Keratinocyte (primary cell): ENCODE data around the gene TMEM18. TPM values are rescaled to one million over a fixed set of nuclear protein-coding genes. Genes with fewer than 3 reads are reported as not detected.

Source experiments
- DNase-seq: peaks from one replicate; pipeline ENCODE4 v3.0.0-alpha.2; 2011; ENCODE audit warnings: low read depth, missing footprints, low spot score
- FAIRE-seq: peaks from 2 replicates; lab custom pipeline; 2011; peaks lifted over from hg19 to GRCh38; lab: Jason Lieb, UNC
- H2AFZ ChIP-seq: 2 replicates; pipeline ENCODE4 v1.6.0; 2012; ENCODE audit warnings: low read length, control low read depth, inconsistent platforms; ENCODE audit not compliant: control insufficient read depth
- H3K27ac ChIP-seq: 2 replicates; pipeline ENCODE4 v1.5.1; 2011; ENCODE audit warnings: low read length; ENCODE audit not compliant: control insufficient read depth, insufficient read depth
- H3K27me3 ChIP-seq: 3 replicates; pipeline ENCODE4 v1.6.0; 2011; ENCODE audit warnings: low read length; ENCODE audit not compliant: control insufficient read depth, insufficient read depth; ENCODE audit errors: extremely low read depth
- H3K36me3 ChIP-seq, 2 experiments: 2 replicates in 1 of 2; 3 replicates in 1 of 2; pipeline ENCODE4 v1.5.1; 2011; ENCODE audit warnings: low read length in 2 of 2, mild to moderate bottlenecking in 1 of 2; ENCODE audit not compliant: control insufficient read depth in 2 of 2, insufficient read depth in 2 of 2; ENCODE audit errors: extremely low read depth in 1 of 2
- H3K4me1 ChIP-seq: 3 replicates; pipeline ENCODE4 v1.5.1; 2011; ENCODE audit warnings: low read length; ENCODE audit not compliant: control insufficient read depth, insufficient read depth; ENCODE audit errors: extremely low read depth
- H3K4me2 ChIP-seq: 3 replicates; pipeline ENCODE4 v1.6.0; 2011; ENCODE audit warnings: low read depth, low read length; ENCODE audit not compliant: control insufficient read depth, insufficient read depth; ENCODE audit errors: extremely low read depth
- H3K4me3 ChIP-seq, 3 experiments: fragments of 200-600 bp in 1 of 3; sonication (generic) in 1 of 3; 2 replicates in 2 of 3; 3 replicates in 1 of 3; pipeline ENCODE4 v1.5.1; 2011 to 2016; ENCODE audit warnings: low read length in 3 of 3, mild to moderate bottlenecking in 3 of 3, control low read depth in 2 of 3, inconsistent platforms in 1 of 3, low read depth in 1 of 3, mixed read lengths in 1 of 3, mixed run types in 1 of 3, moderate library complexity in 1 of 3; ENCODE audit not compliant: control insufficient read depth in 2 of 3, insufficient read depth in 2 of 3; ENCODE audit errors: extremely low read depth in 1 of 3
- H3K79me2 ChIP-seq: 2 replicates; pipeline ENCODE4 v1.6.0; 2012; ENCODE audit warnings: low read length; ENCODE audit not compliant: control insufficient read depth, insufficient read depth
- H3K9ac ChIP-seq: 3 replicates; pipeline ENCODE4 v1.6.0; 2011; ENCODE audit warnings: low read length; ENCODE audit not compliant: control insufficient read depth, insufficient read depth; ENCODE audit errors: extremely low read depth
- H3K9me1 ChIP-seq: 3 replicates; pipeline ENCODE4 v1.6.0; 2011; ENCODE audit warnings: low read length; ENCODE audit not compliant: control insufficient read depth, insufficient read depth; ENCODE audit errors: extremely low read depth
- H3K9me3 ChIP-seq: 2 replicates; pipeline ENCODE4 v1.5.1; 2012; ENCODE audit warnings: low read depth, low read length; ENCODE audit not compliant: control insufficient read depth
- H4K20me1 ChIP-seq: 3 replicates; pipeline ENCODE4 v1.6.0; 2011; ENCODE audit warnings: low read length; ENCODE audit not compliant: control insufficient read depth, insufficient read depth; ENCODE audit errors: extremely low read depth
- CTCF ChIP-seq, 3 experiments: IDR thresholded peaks in 1 of 3; conservative IDR thresholded peaks in 1 of 3; optimal IDR thresholded peaks in 1 of 3; 2 replicates in 2 of 3; 3 replicates in 1 of 3; pipeline versions ENCODE3 to v1.5.1; 2011; ENCODE audit warnings: low read length in 3 of 3, mild to moderate bottlenecking in 3 of 3, moderate library complexity in 2 of 3, control low read depth in 1 of 3, inconsistent platforms in 1 of 3; ENCODE audit not compliant: insufficient read depth in 2 of 3; ENCODE audit errors: extremely low read depth in 1 of 3
- EZH2 ChIP-seq: IDR thresholded peaks from one replicate; pipeline ENCODE4 v1.6.1; 2012; ENCODE audit warnings: inconsistent platforms, mild to moderate bottlenecking, low read length, moderate library complexity
- dilution Hi-C: fragments of 300-500 bp; cut with MboI; formaldehyde crosslinking; loops from one replicate; pipeline ENCODE4 v1.7.0; 2020; ENCODE audit warnings: low sequenced_read_pairs; ENCODE audit not compliant: extremely low pct_ligation_motif_present
- polyA plus RNA-seq, 5 experiments: library from polyadenylated mRNA; depleted of rRNA in 3 of 5; stranded (reverse) in 3 of 5; stranded (forward) in 1 of 5; unstranded in 1 of 5; fragments of >200 nt; gene quantifications; 1 replicate in 1 of 5; 2 replicates in 3 of 5; 3 replicates in 1 of 5; pipeline versions ENCODE4 v1.2.1 to v1.2.3, GENCODE V29; 2011 to 2012; ENCODE audit warnings: missing spikeins in 2 of 5, low read depth in 1 of 5, low replicate concordance in 1 of 5

The TMEM18 gene
- polyA plus RNA-seq, 1 donor (not counting 4 experiments of a cell fraction or from before 2014, with no cell fraction given): 27.7 TPM

DNA sequence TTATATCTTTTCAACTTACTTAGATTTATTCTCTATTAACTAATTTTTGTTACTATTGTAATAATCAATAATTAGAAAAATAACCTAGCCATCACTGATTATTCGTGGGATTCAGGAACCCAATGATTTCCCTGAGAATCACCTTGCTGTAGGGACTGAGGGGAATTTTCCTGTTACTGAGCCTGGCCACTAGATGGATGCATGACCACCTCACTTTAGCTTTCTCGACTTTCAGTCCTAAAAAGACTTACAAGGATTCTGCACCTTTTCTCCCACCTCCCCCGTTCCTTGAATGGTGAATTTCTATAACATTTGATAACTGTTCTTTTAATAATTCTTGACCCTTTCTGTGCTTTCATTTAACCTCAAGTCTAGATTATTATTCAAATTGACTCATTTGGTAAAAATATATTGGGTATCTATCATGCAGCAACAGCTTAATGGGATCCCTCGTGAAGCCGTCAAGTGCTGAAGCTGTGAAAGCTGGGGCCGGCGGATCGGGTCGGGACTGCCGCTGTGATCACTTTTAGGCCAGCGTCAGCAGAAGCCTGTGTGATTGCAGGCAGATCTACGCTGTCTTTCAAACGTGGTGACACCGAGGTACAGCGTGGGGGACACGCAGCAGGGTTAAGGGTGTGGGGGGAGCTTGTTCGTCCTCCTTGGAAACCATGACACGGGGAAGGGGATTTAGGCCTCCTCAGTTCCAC is 38.8 kb upstream of the TMEM18 start:
- dilution Hi-C loops: no loop called here
- no peak overlapping the region for H3K27ac ChIP-seq
- H3K4me1 ChIP-seq: no peaks in the 10 kb centered on the region
- no peaks in the 10 kb centered on the region for H3K9me1 ChIP-seq
- H3K27me3 ChIP-seq: no peaks in the 10 kb centered on the region
- no peak overlapping the region for H3K4me3 ChIP-seq
- H3K9me3 ChIP-seq: no peaks in the 10 kb centered on the region
- H2AFZ ChIP-seq: no peak overlapping the region
- no peaks in the 10 kb centered on the region for H3K36me3 ChIP-seq
- TF ChIP-seq CTCF (optimal IDR thresholded peaks at IDR 0.05 in 1 of 3, IDR thresholded peaks at IDR 0.05 in 1 of 3, conservative IDR thresholded peaks at IDR 0.05 in 1 of 3; ENCODE audit: extremely low read depth in 1 of 3, insufficient read depth in 2 of 3, low read length in 3 of 3): peak in 2 of 3 experiments; percentile 20 to 29
- no peak for TF ChIP-seq EZH2
- H3K79me2 ChIP-seq: no peaks in the 10 kb centered on the region
- no peak overlapping the region for H3K4me2 ChIP-seq
- FAIRE-seq (no peak), DNase-seq (no peak)
- no peak overlapping the region for H3K9ac ChIP-seq
- H4K20me1 ChIP-seq: no peaks in the 10 kb centered on the region

DNA sequence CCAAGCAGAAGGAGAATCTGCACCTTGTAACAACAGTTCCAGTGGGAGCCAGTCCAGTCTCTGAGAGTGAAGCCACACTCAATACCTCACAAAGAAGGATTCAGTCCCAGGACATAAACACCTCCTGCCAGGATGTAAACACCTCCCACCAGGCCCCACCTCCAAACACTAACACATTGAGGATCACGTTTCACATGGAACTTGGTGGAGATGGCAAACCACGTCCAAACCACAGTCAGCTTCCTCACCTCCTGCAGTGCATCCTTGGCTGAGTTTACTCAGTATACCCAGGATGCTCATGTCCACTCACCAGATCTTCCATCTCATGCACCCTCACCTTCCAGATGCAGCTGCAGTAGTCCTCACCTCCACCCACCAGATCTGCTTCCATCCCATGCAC is 37.8 kb upstream of the TMEM18 start:
- FAIRE-seq (no peak), DNase-seq (no peak)
- Histone ChIP-seq H3K79me2 (no peaks in the 10 kb centered on the region), H3K27me3 (no peaks in the 10 kb centered on the region), H3K27ac (no peak overlapping the region), H4K20me1 (no peaks in the 10 kb centered on the region), H3K4me2 (no peak overlapping the region), H3K36me3 (no peaks in the 10 kb centered on the region), H3K9me1 (no peaks in the 10 kb centered on the region), H2AFZ (no peak overlapping the region), H3K9me3 (no peaks in the 10 kb centered on the region), H3K9ac (no peak overlapping the region), H3K4me3 (no peak overlapping the region), H3K4me1 (no peaks in the 10 kb centered on the region)
- no peak for TF ChIP-seq CTCF (optimal IDR thresholded peaks at IDR 0.05 in 1 of 3, IDR thresholded peaks at IDR 0.05 in 1 of 3, conservative IDR thresholded peaks at IDR 0.05 in 1 of 3; ENCODE audit: extremely low read depth in 1 of 3, insufficient read depth in 2 of 3, low read length in 3 of 3)
- dilution Hi-C loops: no loop called here
